HS-27A (cell line): ENCODE data around the gene TMPRSS9.

ENCODE experiments used
- DNase-seq: peaks from one replicate; pipeline ENCODE4 v3.0.0-alpha.2; 2012; ENCODE audit warnings: low read depth, missing footprints

TMPRSS9 gene

DNA sequence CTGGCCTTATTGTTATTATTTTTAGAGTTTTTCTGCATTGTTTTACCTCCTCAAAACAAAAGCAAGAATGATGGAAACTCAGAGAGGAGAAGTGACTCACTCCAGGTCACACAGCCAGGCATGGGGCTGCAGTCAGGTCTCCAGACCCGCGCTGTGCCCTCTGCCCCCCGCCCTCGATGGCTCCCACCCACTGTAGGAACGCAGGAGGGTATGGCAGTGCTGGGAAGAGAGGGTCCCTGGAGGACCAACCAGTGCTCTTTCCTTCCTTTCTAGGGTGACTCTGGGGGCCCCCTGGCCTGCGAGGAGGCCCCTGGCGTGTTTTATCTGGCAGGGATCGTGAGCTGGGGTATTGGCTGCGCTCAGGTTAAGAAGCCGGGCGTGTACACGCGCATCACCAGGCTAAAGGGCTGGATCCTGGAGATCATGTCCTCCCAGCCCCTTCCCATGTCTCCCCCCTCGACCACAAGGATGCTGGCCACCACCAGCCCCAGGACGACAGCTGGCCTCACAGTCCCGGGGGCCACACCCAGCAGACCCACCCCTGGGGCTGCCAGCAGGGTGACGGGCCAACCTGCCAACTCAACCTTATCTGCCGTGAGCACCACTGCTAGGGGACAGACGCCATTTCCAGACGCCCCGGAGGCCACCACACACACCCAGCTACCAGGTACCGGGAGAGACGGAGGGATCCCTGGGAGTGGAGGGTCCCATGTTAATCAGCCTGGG lies 61.7 kb downstream of the TMPRSS9 start:
- DNase-seq: no peak

DNA sequence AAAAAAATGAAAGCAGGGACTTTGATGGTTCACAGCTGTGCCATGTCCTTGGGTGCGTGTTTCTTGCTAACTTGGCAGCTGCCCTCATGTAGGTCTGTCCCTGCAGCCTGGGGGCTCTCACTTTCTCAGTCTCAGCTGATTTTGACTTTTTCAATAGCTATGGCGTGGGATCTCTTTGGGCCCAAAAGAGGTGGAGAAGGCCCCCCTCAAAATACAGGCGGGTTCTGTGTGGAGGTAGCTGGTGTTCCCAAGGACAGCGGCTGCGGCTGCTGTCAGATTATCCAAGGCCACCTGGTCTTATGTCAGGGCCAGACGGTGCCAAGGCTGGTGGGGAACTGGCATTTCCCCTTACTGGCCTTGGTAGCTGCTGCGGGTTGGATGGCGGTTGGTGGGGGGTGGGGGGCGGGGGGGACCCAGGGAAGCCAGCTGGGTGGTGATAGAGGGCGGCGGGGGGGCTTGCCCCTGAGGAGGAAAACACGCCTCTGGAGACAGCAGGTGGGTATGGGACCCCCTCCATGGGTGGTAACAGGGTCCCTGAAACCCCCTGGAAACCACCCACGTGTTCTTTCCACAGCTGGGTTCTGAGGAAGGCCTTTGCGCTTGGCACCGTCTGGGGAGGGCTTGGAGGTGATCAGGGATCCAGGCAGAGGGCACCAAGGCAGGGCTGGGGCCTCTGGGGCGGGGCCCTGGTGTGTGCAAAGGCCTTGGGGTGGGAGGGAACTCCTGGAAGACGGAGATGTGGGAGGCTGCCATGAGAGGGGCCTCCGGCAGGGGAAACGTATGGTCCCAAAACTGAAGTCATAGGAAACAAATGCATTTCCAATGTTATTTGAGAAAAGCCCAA lies 63.2 kb downstream of the TMPRSS9 start:
- no peak for DNase-seq

DNA sequence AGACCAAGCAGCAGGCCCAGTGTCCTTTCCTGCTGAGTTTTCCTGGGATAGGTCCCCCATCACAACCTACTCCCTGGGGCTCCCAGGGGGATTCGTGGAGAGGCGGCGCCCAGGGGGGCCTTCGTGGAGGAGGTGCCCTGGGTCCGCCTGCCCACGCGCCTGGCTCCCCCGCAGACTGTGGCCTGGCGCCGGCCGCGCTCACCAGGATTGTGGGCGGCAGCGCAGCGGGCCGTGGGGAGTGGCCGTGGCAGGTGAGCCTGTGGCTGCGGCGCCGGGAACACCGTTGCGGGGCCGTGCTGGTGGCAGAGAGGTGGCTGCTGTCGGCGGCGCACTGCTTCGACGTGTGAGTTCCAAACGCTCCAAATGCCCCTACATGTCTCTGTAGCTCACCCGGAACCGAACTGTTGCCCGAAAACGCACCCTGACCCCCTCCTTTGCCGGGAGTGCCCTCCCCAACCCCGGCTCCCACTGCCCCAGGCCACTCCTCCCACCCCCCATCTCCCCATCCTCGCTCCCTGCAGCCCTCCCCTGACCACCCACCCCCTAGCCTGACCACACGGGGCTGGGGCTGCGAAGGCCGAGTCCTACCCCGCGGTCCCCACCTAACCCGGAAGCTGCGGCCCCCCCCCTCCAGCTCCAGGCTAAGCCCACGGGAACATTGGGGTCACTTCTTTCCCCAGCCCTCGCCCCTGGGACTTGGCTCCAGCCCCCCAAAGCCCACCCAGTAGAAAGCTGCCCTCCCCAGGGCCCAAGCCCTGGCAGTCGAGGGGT lies 64.0 kb downstream of the TMPRSS9 start:
- no peak for DNase-seq

DNA sequence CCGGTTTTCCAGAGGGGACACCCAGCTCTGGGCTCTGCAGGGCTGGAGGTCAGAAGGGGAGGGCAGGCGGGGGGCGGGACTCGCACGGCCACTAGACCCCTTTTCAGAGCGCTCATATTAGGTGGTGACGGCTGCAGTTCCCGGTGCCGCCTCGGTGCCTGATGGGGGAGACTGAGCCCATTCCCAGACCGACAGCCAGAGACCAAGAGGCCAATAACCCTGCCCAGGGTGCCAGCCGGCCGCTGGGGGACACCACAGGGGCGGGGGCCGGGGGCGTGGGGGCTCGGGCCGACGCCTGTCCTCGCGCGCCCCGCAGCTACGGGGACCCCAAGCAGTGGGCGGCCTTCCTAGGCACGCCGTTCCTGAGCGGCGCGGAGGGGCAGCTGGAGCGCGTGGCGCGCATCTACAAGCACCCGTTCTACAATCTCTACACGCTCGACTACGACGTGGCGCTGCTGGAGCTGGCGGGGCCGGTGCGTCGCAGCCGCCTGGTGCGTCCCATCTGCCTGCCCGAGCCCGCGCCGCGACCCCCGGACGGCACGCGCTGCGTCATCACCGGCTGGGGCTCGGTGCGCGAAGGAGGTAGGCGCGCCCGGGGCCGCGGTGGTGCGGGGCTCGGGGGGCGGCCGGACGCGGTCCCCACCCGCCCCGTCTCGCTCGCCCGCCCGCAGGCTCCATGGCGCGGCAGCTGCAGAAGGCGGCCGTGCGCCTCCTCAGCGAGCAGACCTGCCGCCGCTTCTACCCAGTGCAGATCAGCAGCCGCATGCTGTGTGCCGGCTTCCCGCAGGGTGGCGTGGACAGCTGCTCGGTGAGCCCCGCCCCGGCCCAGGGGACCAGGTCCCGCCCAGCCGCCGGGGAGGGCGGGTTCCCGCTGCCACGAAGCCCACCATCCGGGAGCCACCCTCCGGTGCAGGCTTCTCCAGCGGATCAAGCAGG lies 64.9 kb downstream of the TMPRSS9 start:
- no peak for DNase-seq

DNA sequence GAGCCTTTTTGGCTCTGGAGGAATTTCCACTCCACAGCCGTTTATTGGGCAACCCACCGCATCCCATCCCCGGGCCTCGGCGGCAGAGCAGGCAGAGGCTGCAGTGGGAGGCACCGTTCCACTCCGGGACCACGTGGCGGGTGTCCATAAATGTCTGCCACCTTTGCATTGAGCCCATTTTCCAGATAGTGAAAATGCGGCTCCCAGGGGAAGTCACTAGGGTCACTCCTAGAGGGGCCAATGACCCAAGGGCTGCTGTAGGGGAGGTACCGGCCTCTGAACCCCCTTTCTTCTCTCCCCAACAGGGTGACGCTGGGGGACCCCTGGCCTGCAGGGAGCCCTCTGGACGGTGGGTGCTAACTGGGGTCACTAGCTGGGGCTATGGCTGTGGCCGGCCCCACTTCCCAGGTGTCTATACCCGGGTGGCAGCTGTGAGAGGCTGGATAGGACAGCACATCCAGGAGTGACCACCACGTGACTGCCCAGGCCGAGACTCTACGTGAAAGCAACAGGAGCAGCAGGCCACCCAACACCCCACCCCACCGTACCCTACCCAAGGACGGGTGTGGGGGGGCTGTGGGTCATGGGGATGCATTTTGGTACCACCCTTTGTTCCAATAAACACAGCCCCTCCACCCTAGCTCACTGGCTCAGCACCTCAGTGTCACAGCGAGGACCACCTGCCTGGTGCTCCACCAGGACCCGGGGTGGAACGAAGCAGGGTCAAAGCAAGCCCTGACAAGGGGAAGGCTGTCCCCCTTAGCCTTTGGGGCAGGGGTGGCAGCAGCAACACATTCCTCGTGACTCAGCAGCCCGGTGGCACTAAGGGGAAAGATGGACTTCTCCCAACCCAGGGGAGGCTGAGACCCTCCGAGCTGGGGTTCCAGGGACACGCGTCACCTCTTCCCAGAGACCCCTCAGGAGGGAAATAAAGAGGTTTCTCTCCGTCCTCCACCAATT lies 65.8 kb downstream of the TMPRSS9 start:
- DNase-seq: no peak

DNA sequence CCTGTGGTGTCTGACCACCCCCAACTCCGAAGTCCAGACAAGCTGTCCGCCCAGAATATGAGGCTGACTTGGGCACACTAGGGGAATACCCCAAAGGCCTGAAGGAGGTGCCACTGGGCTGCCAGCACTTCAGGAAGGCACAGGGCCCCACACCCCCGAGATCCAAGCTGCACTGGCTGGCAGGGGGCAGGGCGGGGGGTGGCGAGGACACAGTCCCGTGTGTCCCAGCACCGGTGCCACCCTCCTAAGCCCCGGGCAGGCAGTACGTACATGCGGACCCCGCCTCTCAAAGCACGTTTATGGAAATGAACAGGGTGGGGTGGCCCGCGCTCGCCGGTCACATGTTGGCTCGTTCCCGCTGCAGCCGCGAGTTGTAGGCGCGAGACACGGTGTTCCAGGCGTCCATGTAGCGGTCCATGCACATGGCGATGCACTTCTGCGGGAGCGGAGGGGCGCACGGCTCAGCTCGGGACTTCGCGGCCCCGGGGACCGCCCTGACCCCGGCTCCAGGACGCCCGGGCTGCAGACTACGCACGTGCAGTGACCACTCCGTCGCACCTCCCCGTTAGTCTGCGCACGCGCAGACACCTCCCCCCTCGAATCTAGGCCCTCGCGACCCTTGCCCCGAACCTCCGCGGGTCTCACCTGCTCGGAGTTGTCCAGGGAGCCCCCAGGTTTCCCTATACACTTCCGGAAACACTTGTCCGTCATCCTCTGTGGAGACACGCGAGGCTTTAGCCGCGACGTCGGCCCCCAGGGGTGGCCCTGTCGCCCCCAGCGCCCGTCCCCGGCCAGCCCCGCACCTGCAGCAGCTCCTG lies 66.8 kb downstream of the TMPRSS9 start:
- no peak for DNase-seq

DNA sequence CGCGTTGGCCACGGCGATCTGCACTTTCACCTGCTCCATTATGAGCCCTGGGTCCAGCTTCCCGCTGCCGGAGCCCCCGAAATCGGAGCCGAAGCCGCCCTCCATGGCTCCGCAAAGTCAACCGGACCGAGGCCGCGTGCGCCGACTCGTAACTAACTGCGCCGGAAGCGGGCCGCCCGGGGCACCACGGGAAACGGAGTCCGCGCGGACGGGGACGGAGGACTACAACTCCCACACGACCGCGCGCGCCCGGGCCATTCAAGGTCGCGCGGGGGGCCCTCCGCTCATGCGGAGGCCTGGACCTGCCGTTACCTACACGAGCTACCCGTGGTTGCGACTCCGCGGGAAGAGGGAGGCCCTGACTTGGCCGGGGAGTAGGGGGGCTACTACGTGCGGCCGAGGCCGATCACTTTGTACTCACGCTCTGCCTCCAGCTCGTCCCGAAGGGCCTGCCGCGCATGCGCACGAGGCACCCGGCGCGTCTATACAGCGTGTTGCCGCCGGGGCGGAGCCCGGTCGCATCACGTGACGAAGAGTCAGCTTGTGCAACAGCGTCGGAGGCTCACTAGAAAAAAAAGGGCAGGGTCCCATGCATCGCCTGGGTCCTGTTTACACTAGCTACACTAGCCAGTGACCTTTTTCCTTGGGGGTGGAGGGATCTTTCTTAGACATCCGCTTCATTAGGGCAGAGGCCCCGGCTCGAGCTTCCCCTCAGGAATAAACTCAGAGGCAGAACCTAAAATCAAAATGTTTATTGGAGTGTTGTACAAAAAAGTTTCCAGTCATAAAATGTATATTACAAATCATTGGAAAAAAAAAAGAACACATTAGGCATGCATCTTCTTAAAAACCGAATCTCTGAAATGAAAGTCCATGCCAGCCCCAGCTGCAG lies 67.6 kb downstream of the TMPRSS9 start, which contains the start of gene TIMM13:
Gene TIMM13, minus strand, starts transcription at position 158 of the 892 bp plus-strand sequence. Its CDS starts 53 bp downstream, at position 105.
- peak; percentile 88 for DNase-seq

DNA sequence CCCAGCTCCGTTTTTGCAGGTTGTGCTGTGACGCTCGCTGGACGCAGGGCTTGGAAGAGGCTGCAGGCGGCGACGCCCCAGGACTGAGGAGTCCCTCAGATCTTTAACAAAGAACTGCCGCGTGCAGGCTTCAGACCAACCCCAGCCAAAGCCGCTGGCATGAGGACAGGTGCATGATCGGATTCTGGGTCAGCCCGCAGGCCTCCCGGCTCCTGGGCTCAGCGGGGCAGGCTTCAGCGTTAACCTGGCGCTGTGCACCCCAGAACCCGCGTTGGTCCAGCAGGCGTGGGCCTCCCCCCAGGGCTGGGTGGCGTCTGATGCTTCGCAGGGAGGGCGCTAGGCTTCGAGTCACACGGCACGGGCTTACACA lies 68.2 kb downstream of the TMPRSS9 start:
- no peak for DNase-seq

DNA sequence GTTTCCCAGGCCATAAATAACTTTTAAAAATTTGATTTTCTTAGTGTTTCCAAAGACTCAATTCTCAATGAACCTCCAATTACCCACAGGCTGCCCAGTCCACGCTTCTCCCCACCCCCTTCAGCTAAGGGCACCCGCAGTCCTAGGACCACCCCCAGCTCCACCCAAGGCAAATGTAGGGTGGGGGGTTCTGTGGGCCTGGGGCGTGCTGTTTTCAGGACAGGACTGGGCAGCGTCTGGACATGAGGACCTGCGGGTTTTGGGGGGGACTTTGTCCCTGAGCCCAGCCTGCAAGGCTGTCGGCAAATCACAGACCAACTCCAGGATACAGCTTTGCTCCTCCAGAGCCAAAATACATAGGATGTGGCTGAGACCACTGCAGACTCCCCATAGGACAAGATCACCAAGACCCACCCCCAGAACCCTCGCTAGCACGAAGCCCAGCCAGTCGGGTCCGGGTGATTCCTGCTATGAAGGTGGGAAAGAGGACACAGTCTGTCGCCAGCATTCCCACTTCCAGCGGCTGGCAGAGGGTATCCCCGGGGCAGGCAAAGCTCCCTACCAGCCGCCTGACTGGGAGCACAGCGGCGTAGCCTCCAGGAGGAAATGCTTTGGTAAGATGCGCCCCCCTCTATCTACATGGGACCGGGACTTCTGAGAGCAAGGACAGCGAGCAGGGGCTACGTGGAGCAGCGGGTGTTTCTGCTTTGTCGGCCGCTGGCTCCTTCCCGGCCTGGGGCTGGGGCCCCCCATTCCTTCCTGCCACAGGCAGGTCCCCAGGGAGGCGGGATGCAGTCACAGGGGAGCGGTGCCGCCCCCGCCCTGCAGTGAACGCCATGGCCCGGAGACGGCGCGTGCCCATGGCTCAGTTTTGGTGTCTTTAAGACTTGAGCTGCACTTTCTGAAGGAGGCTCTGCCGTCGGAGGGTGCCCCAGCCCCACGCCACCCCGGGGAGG lies 69.0 kb downstream of the TMPRSS9 start:
- no peak for DNase-seq

DNA sequence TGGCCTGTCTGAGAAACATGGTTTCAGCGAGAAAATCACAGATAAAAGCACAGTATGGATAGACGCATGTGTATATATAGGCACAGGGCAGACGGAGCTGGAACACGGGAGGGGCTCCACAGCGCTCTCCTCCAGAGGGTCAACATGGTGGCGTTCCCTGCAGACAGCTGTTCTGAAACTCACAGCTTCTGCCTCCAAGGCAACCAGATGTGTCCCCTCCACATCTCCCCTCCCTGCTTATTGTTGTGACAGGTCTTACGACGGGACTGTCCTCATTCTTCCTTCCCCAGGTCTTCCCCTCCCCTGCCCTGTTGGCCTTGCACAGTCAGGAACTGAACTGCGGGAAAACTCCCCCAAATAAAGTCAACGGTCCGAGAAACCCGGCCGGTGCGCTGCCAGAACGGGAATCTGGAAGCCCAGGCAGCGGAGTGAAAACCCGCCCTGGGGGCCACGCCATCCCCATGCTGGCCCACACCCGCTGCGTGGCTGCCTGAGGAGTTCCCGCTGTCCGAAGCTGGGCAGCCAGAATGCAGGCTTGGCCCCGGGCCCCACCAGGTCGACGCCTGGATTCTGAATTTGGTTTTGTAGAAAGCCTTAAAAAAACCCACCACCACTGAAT lies 70.0 kb downstream of the TMPRSS9 start:
- DNase-seq: no peak

DNA sequence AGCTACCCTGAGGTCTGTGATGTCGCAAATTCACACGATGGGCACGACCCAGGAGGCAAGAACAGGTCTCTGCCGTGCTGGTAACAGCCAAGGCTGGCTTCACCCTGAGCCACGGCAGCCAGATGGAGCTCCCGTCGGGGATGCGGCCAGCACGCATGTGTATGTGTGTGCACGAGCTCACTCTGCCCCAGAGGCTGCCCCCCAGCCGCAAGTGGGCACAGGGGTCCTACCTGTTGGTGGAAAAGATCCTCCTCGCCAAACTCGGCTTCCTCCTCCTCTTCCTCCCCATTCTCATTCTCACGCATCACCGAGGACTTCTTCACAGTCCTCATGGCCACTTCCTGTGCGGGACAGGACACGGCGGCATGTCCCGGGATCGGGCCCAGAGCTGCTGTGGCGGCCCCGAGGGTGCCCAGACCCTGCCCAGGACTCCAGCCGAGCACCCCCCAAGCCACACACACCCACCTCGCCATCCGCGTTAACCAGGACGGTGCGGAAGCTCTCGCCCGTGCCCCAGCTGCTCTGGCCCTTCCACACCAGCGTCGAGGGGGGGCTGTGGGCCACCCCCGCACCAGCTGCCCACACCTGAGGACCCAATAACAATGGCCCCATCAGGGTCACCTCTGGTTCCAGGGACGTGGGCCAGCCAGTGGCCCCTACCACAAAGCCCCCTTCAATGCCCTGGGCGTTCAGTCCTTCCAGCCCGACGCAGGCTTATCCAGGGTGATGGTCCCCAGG lies 71.4 kb downstream of the TMPRSS9 start:
- no peak for DNase-seq

DNA sequence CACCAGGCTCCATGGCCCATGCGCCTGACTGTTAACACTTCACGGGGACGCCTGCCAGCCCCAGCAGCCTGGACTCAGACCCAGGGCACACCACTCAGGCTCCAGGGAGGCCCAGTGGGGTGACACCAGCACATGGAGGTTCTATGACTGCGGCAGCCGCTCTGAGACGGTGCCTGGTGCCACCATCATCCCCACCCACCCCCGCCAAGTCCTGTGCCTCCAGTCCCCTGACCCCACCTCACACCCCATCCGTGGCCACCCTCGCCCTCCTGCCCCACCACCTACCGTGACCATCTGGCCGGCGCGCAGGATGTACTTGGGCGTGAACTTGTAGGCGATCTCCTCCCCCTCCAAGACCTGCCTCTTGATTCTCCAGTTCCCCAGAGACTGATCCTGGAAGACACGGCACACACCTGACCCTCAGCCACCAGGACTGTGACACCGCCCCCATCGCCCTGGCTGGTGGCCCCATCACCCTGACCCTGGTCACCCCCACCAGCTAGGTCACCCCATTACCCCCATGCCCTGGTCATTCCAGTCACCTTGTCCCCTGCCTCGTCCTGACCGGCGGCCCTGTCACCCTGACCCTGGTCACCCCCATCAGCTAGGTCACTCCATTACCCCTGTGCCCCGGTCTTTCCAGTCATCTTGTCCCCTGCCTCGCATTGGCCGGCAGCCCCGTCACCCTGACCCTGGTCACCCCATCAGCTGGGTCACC lies 72.2 kb downstream of the TMPRSS9 start:
- DNase-seq: no peak

DNA sequence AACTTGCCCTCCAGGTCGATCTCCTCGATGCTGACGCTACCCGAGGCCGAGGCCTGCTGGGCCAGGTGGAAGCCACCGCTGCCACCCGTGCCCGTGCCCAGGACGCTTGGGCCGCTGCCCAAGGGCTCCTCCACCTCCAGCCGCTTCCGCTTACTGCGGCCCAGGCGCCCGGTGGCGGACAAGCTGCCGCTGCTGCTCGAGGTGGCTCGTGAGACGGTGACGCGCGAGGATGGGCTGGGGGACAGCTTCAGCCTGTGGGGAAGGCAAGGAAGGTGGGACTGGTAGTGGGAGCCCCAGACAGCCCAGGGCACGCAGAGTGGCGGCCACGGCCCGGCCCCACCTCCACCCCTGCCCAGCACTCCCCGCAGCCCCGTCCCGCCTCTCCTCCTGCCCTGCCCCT lies 73.8 kb downstream of the TMPRSS9 start:
- no peak for DNase-seq

DNA sequence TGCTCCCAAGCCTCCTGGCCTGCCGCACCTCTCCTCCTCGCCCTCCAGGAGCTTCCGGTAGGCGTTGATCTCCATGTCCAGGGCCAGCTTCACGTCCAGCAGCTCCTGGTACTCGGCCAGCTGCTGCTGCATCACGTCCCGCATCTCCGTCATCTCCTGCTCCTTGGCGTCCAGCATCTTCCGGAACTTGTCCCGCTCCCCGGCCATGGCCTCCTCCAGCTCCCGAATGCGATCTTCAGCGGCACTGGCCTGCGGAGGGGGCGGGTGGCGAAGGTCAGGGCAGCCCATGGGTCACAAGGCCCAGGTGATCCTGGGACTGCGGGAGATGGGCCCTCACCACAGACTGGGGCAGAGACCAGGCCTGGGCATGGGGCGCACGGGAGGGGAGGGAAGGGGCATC lies 74.2 kb downstream of the TMPRSS9 start:
- no peak for DNase-seq

DNA sequence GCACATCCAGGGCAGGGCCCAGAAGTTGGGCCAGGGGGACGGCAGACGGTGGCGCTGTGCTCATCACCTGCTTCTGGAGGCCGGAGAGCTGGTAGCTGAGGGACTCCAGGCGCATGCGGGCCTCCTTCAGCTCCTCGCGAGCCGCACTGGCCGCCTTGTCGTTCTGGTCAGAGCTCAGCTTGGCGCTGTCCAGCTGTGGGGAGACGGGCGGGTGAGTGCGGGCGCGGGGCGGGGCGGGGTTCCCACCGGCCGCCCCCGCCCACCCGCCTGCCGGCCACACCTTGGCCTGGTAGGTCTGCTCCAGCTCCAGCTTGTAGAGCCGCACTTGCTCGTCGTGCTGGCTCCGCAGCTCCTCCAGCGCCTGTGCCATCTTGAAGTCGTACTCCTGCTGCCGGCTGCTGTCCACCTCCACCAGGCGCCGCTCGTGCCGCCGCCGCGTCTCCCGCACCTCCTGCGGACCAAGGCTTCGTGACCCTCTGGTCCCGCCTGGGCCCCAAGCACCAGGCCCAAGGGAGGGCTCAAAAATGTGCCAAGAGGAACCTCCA lies 74.7 kb downstream of the TMPRSS9 start:
- no peak for DNase-seq
